ENCODE data around the gene LYSMD2.

- no peak for TF ChIP-seq EZH2 (IDR thresholded peaks at IDR 0.05)
- TF ChIP-seq POLR2AphosphoS5 (IDR thresholded peaks at IDR 0.05; ENCODE audit: borderline replicate concordance, low read depth, low read length) = no peak
Measured at GRCh38 chr15:51724673-51725072, 12.8 kb downstream of the LYSMD2 start.
